Mesenchymal stem cell (in vitro differentiated cells and primary cell): Measurements from ENCODE around the gene CEP350.

Experiments used
- DNase-seq: peaks from one replicate; pipeline ENCODE4 v3.0.0-alpha.2; 2013
- H2AFZ ChIP-seq: one replicate; pipeline ENCODE4 v1.6.1; 2013; ENCODE audit warnings: low read depth, mild to moderate bottlenecking, control low read depth, inconsistent platforms, low read length, moderate library complexity
- H2AK5ac ChIP-seq: 2 replicates; pipeline ENCODE4 v1.6.1; 2013; ENCODE audit warnings: low read length, moderate library complexity, mild to moderate bottlenecking, inconsistent platforms; ENCODE audit not compliant: severe bottlenecking
- H2BK120ac ChIP-seq: one replicate; pipeline ENCODE4 v1.6.1; 2013; ENCODE audit warnings: low read depth, mild to moderate bottlenecking, inconsistent platforms, low read length, moderate library complexity
- H2BK12ac ChIP-seq, 2 experiments: one replicate each; pipeline ENCODE4 v1.6.1; 2013; ENCODE audit warnings: inconsistent platforms in 2 of 2, low read length in 2 of 2, mild to moderate bottlenecking in 2 of 2, moderate library complexity in 2 of 2, control low read depth in 1 of 2
- H2BK15ac ChIP-seq: one replicate; pipeline ENCODE4 v1.6.1; 2013; ENCODE audit warnings: mild to moderate bottlenecking, low read depth, inconsistent platforms; ENCODE audit not compliant: poor library complexity, severe bottlenecking
- H2BK5ac ChIP-seq: 2 replicates; pipeline ENCODE4 v1.6.1; 2013; ENCODE audit warnings: low read depth, mild to moderate bottlenecking, low read length, control low read depth, inconsistent platforms; ENCODE audit not compliant: poor library complexity, severe bottlenecking
- H3K14ac ChIP-seq, 2 experiments: one replicate each; pipeline ENCODE4 v1.6.1; 2013; ENCODE audit warnings: inconsistent platforms in 2 of 2, low read length in 2 of 2, control low read depth in 1 of 2, mild to moderate bottlenecking in 1 of 2, moderate library complexity in 1 of 2
- H3K18ac ChIP-seq, 2 experiments: one replicate each; pipeline ENCODE4 v1.6.1; 2013; ENCODE audit warnings: inconsistent platforms in 2 of 2, low read length in 2 of 2, control low read depth in 1 of 2, low read depth in 1 of 2, mild to moderate bottlenecking in 1 of 2
- H3K23ac ChIP-seq, 2 experiments: one replicate each; pipeline ENCODE4 v1.6.1; 2013; ENCODE audit warnings: inconsistent platforms in 2 of 2, low read length in 2 of 2, mild to moderate bottlenecking in 2 of 2, moderate library complexity in 2 of 2, control low read depth in 1 of 2
- H3K27ac ChIP-seq: 2 replicates; pipeline ENCODE4 v1.5.1; 2013; ENCODE audit warnings: mild to moderate bottlenecking, moderate library complexity, low read length, control low read depth, inconsistent platforms; ENCODE audit not compliant: poor library complexity, severe bottlenecking
- H3K27me3 ChIP-seq, 2 experiments: 2 replicates each; pipeline versions ENCODE4 v1.6.1 to v1.7.0; 2013; ENCODE audit warnings: low read length in 2 of 2, mild to moderate bottlenecking in 2 of 2, moderate library complexity in 2 of 2, control low read depth in 1 of 2, inconsistent platforms in 1 of 2; ENCODE audit not compliant: control insufficient read depth in 1 of 2, insufficient read depth in 1 of 2
- H3K36me3 ChIP-seq, 2 experiments: 2 replicates each; pipeline versions ENCODE4 v1.6.1 to v1.7.0; 2013; ENCODE audit warnings: low read length in 2 of 2, control low read depth in 1 of 2, inconsistent platforms in 1 of 2, low read depth in 1 of 2, mild to moderate bottlenecking in 1 of 2; ENCODE audit not compliant: insufficient read depth in 2 of 2, control insufficient read depth in 1 of 2
- H3K4ac ChIP-seq, 2 experiments: one replicate each; pipeline ENCODE4 v1.6.1; 2013; ENCODE audit warnings: inconsistent platforms in 2 of 2, low read length in 2 of 2, mild to moderate bottlenecking in 2 of 2, moderate library complexity in 2 of 2, control low read depth in 1 of 2, low read depth in 1 of 2
- H3K4me1 ChIP-seq: 2 replicates; pipeline ENCODE4 v1.6.1; 2013; ENCODE audit warnings: low read depth, low read length, control low read depth; ENCODE audit not compliant: control insufficient read depth, insufficient read depth
- H3K4me2 ChIP-seq: 2 replicates; pipeline ENCODE4 v1.6.1; 2013; ENCODE audit warnings: low read length, mild to moderate bottlenecking, inconsistent platforms; ENCODE audit not compliant: poor library complexity, severe bottlenecking
- H3K4me3 ChIP-seq, 2 experiments: 2 replicates each; pipeline versions ENCODE4 v1.5.1 to v1.7.0; 2013; ENCODE audit warnings: low read length in 2 of 2, mild to moderate bottlenecking in 2 of 2, control low read depth in 1 of 2, low read depth in 1 of 2; ENCODE audit not compliant: insufficient read depth in 1 of 2
- H3K79me1 ChIP-seq: replicated peaks from 2 replicates; pipeline ENCODE4 v1.6.1; 2013; ENCODE audit warnings: mild to moderate bottlenecking, control low read depth, low read length, inconsistent platforms; ENCODE audit not compliant: poor library complexity, severe bottlenecking
- H3K9ac ChIP-seq: 2 replicates; pipeline ENCODE4 v1.7.0; 2013; ENCODE audit warnings: mild to moderate bottlenecking, low read length, moderate library complexity
- H3K9me3 ChIP-seq: 2 replicates; pipeline ENCODE4 v1.7.0; 2013; ENCODE audit warnings: mild to moderate bottlenecking, low read length; ENCODE audit not compliant: control insufficient read depth
- H4K8ac ChIP-seq: one replicate; pipeline ENCODE4 v1.6.1; 2013; ENCODE audit warnings: inconsistent platforms, mild to moderate bottlenecking, low read length, moderate library complexity
- H4K91ac ChIP-seq: one replicate; pipeline ENCODE4 v1.6.1; 2013; ENCODE audit warnings: mild to moderate bottlenecking, low read length, inconsistent platforms
- WGBS: methylation state at CpG from one replicate; pipeline ENCODE4 v1.1.7; 2013; ENCODE audit warnings: mixed read lengths; 5-methylcytosine and 5-hydroxymethylcytosine counted together

Gene CEP350

DNA sequence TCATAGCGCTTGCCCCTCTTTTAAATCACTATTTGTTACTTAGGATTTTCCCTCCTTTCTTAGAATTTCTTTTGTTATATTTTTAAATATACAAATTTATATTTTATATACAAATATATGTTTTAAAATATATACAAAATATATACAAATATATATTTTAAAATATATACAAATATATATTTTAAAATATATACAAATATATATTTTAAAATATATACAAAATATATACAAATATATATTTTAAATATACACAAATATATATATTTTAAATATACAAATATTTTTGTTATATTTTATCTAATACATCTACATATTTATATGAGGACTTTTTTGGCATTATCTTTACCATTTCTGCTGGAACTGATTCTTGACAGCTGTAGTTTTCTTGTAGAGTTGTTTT is 149.2 kb downstream of the CEP350 start:
- no peak overlapping the region for H2BK120ac ChIP-seq
- no peak overlapping the region for H3K4me2 ChIP-seq
- H3K27me3 ChIP-seq, result no peaks in the 10 kb centered on the region
- H2BK5ac ChIP-seq, result no peak overlapping the region
- H3K79me1 ChIP-seq, result peaks cover 3% of the 10 kb centered on the region
- no peak for DNase-seq
- no peak overlapping the region for H2BK15ac ChIP-seq
- no peak overlapping the region for H2AFZ ChIP-seq
- no peak overlapping the region for H3K4ac ChIP-seq
- H3K27ac ChIP-seq, result no peak overlapping the region
- no peak overlapping the region for H2AK5ac ChIP-seq
- H3K9ac ChIP-seq, result no peak overlapping the region
- H3K4me1 ChIP-seq, result no peaks in the 10 kb centered on the region
- H4K8ac ChIP-seq, result no peak overlapping the region
- H2BK12ac ChIP-seq, result no peak overlapping the region
- no peak overlapping the region for H3K18ac ChIP-seq
- no CpG with 5 or more reads among the region's 1 CpG for WGBS
- no peak overlapping the region for H3K23ac ChIP-seq
- H4K91ac ChIP-seq, result no peak overlapping the region
- H3K9me3 ChIP-seq, result no peaks in the 10 kb centered on the region
- H3K4me3 ChIP-seq, result no peak overlapping the region
- H3K14ac ChIP-seq, result no peak overlapping the region
- H3K36me3 ChIP-seq, result peaks cover 8 to 68% of the 10 kb centered on the region in 2 experiments

DNA sequence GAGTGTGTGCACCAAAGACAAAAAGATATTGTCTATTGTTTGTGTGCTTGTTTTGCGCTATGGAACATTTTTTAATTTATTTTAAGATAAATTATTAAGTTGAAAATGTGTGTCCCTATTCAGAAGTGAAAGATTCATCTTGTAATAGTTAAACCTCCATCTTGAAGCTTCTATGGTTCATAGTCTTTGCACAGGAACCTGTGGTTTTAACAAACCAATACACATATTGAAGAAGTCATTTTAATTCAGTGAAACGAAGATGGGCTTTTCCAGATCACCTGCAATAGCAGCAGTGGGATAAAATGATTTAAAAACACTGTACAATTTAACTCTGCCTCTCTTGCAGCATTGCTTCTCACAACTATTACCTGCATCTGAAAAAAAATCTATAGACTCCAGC is 157.5 kb downstream of the CEP350 start:
- Histone ChIP-seq H3K36me3 (peaks cover 15 to 52% of the 10 kb centered on the region in 2 experiments), H2BK120ac (no peak overlapping the region), H3K23ac (no peak overlapping the region), H4K91ac (no peak overlapping the region), H3K18ac (no peak overlapping the region), H2AFZ (no peak overlapping the region), H2BK5ac (no peak overlapping the region), H2BK12ac (no peak overlapping the region), H2BK15ac (no peak overlapping the region), H3K14ac (no peak overlapping the region), H3K4me2 (no peak overlapping the region), H3K4me3 (no peak overlapping the region), H3K4me1 (no peaks in the 10 kb centered on the region), H3K79me1 (no peaks in the 10 kb centered on the region), H3K9me3 (no peaks in the 10 kb centered on the region), H4K8ac (no peak overlapping the region), H3K9ac (no peak overlapping the region), H2AK5ac (no peak overlapping the region), H3K27me3 (no peaks in the 10 kb centered on the region), H3K4ac (no peak overlapping the region), H3K27ac (no peak overlapping the region)
- no peak for DNase-seq
- 100% methylated on average over 1 of the region's 2 CpGs for WGBS

- Histone ChIP-seq H3K36me3 (peaks cover 13 to 48% of the 10 kb centered on the region in 2 experiments), H3K27ac (no peak overlapping the region), H3K4me1 (no peaks in the 10 kb centered on the region), H2AFZ (no peak overlapping the region), H3K9ac (no peak overlapping the region), H3K79me1 (no peaks in the 10 kb centered on the region), H2BK12ac (no peak overlapping the region), H3K14ac (no peak overlapping the region), H3K4me2 (no peak overlapping the region), H3K4ac (no peak overlapping the region), H3K18ac (no peak overlapping the region), H2AK5ac (no peak overlapping the region), H3K4me3 (no peak overlapping the region), H3K23ac (no peak overlapping the region), H2BK5ac (no peak overlapping the region), H4K91ac (no peak overlapping the region), H2BK15ac (no peak overlapping the region), H2BK120ac (no peak overlapping the region), H3K27me3 (no peaks in the 10 kb centered on the region), H3K9me3 (no peaks in the 10 kb centered on the region), H4K8ac (no peak overlapping the region)
- peak; percentile 47 for DNase-seq
- WGBS, result no CpG with 5 or more reads among the region's 2 CpGs
These were observed 158.5 kb downstream of the CEP350 start for GRCh38 chr1:180112984-180113647.

DNA sequence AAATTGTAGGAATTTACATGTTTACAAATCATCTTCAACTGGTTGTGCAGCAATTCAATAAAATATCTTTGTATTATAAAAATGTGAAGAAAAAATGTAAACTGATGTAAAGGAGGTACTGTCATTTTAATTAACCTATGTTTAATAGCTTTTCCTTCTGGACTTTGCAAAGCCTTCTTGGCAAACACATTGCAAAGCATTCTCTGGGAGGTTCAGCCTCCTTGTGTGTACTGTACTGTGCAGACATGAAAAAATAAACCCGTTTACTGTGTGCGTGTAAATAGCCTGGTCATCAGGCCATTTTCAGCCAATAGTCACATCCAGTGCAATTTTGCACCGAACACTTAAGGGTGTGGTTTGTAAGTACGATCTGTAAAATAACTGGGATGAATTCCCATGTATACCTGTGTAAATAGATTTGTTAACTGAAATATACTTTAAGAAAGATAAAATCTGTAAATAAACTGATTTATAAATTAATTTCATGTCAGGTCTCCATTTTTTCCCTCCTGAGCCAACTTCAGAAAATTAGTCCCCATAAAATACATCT is 159.9 kb downstream of the CEP350 start:
- H2BK5ac ChIP-seq, result no peak overlapping the region
- no peak overlapping the region for H3K14ac ChIP-seq
- H3K4me2 ChIP-seq, result no peak overlapping the region
- H2BK15ac ChIP-seq, result no peak overlapping the region
- H4K91ac ChIP-seq, result no peak overlapping the region
- H2BK12ac ChIP-seq, result no peak overlapping the region
- DNase-seq, result no peak
- no peak overlapping the region for H3K4me3 ChIP-seq
- no peak overlapping the region for H4K8ac ChIP-seq
- no peak overlapping the region for H2BK120ac ChIP-seq
- no peak overlapping the region for H3K9ac ChIP-seq
- WGBS, result 100% methylated on average over 3 of the region's 4 CpGs
- H3K9me3 ChIP-seq, result no peaks in the 10 kb centered on the region
- H3K36me3 ChIP-seq, result peaks cover 9 to 42% of the 10 kb centered on the region in 2 experiments
- no peaks in the 10 kb centered on the region for H3K4me1 ChIP-seq
- no peak overlapping the region for H2AFZ ChIP-seq
- H3K27me3 ChIP-seq, result no peaks in the 10 kb centered on the region
- H3K23ac ChIP-seq, result no peak overlapping the region
- no peak overlapping the region for H2AK5ac ChIP-seq
- H3K79me1 ChIP-seq, result no peaks in the 10 kb centered on the region
- no peak overlapping the region for H3K27ac ChIP-seq
- no peak overlapping the region for H3K4ac ChIP-seq
- H3K18ac ChIP-seq, result no peak overlapping the region
